ENCODE measurements around the gene SHOC2. TPM values are rescaled to one million over a fixed set of nuclear protein-coding genes. Genes with fewer than 3 reads are reported as not detected.

SHOC2 gene
- total RNA-seq, 4 donors from 2014 or later = 57.3 to 125 (median 73.4) TPM

GRCh38 chr10:110964681-110965080, 45.3 kb downstream of the SHOC2 start:
- in situ Hi-C loops (cut with MboI; ENCODE audit: low pct_ligation_motif_present in 1 of 4, low pct_unique_long_range_greater_than_20kb in 1 of 4, low sequenced_read_pairs in 3 of 4) (no loop called here), intact Hi-C loops (cut with DNase I; ENCODE audit: low total_unique reads) (no loop called here)
- Histone ChIP-seq H3K36me3 (no peaks in the 10 kb centered on the region), H3K27ac (no peak overlapping the region), H3K4me1 (peaks cover 0 to 36% (median 10%) of the 10 kb centered on the region in 4 donors), H3K4me3 (no peak overlapping the region), H3K9me3 (no peaks in the 10 kb centered on the region), H3K27me3 (no peaks in the 10 kb centered on the region)
- 93% methylated on average over 5 of the region's 5 CpGs for WGBS, 2 donors (ENCODE audit: low coverage in 1 of 2)
- TF ChIP-seq EP300 (IDR thresholded peaks at IDR 0.05; ENCODE audit: low read depth) (no peak), POLR2A (IDR thresholded peaks at IDR 0.05) (no peak), POLR2AphosphoS5 (IDR thresholded peaks at IDR 0.05) (no peak), CTCF (IDR thresholded peaks at IDR 0.05) (no peak)
- no peak for DNase-seq

- DNase-seq = no peak
- Histone ChIP-seq H3K36me3 (no peaks in the 10 kb centered on the region), H3K4me1 (peaks cover 0 to 34% (median 10%) of the 10 kb centered on the region in 4 donors), H3K9me3 (no peaks in the 10 kb centered on the region), H3K4me3 (no peak overlapping the region), H3K27ac (no peak overlapping the region), H3K27me3 (no peaks in the 10 kb centered on the region)
- in situ Hi-C loops (cut with MboI; ENCODE audit: low pct_ligation_motif_present in 1 of 4, low pct_unique_long_range_greater_than_20kb in 1 of 4, low sequenced_read_pairs in 3 of 4) = no loop called here
- intact Hi-C loops (cut with DNase I; ENCODE audit: low total_unique reads) = no loop called here
- TF ChIP-seq POLR2AphosphoS5 (IDR thresholded peaks at IDR 0.05) (no peak), CTCF (IDR thresholded peaks at IDR 0.05) (no peak), EP300 (IDR thresholded peaks at IDR 0.05; ENCODE audit: low read depth) (no peak), POLR2A (IDR thresholded peaks at IDR 0.05) (no peak)
These were observed 45.8 kb downstream of the SHOC2 start for GRCh38 chr10:110965216-110965615.

GRCh38 chr10:110966146-110966545, 46.7 kb downstream of the SHOC2 start:
- no peak for TF ChIP-seq CTCF (IDR thresholded peaks at IDR 0.05)
- TF ChIP-seq POLR2AphosphoS5 (IDR thresholded peaks at IDR 0.05) = no peak
- no peak for TF ChIP-seq EP300 (IDR thresholded peaks at IDR 0.05; ENCODE audit: low read depth)
- no peak for TF ChIP-seq POLR2A (IDR thresholded peaks at IDR 0.05)
- Histone ChIP-seq H3K36me3 (no peaks in the 10 kb centered on the region), H3K9me3 (no peaks in the 10 kb centered on the region), H3K27ac (no peak overlapping the region), H3K27me3 (no peaks in the 10 kb centered on the region), H3K4me3 (no peak overlapping the region), H3K4me1 (peaks cover 0 to 38% (median 10%) of the 10 kb centered on the region in 4 donors)
- in situ Hi-C loops (cut with MboI; ENCODE audit: low pct_ligation_motif_present in 1 of 4, low pct_unique_long_range_greater_than_20kb in 1 of 4, low sequenced_read_pairs in 3 of 4) (no loop called here), intact Hi-C loops (cut with DNase I; ENCODE audit: low total_unique reads) (no loop called here)
- no peak for DNase-seq
- 79 to 92% methylated on average over 1 of the region's 1 CpG for WGBS, 2 donors (ENCODE audit: low coverage in 1 of 2)

- Histone ChIP-seq H3K4me1 (peaks cover 0 to 35% (median 9%) of the 10 kb centered on the region in 4 donors), H3K9me3 (no peaks in the 10 kb centered on the region), H3K4me3 (no peak overlapping the region), H3K27ac (no peak overlapping the region), H3K27me3 (no peaks in the 10 kb centered on the region), H3K36me3 (no peaks in the 10 kb centered on the region)
- intact Hi-C loops (cut with DNase I; ENCODE audit: low total_unique reads) (no loop called here), in situ Hi-C loops (cut with MboI; ENCODE audit: low pct_ligation_motif_present in 1 of 4, low pct_unique_long_range_greater_than_20kb in 1 of 4, low sequenced_read_pairs in 3 of 4) (no loop called here)
- DNase-seq = no peak
- TF ChIP-seq POLR2AphosphoS5 (IDR thresholded peaks at IDR 0.05) = no peak
- no peak for TF ChIP-seq POLR2A (IDR thresholded peaks at IDR 0.05)
- TF ChIP-seq EP300 (IDR thresholded peaks at IDR 0.05; ENCODE audit: low read depth) = no peak
- TF ChIP-seq CTCF (IDR thresholded peaks at IDR 0.05) = no peak
- 75 to 85% methylated on average over 3 of the region's 3 CpGs for WGBS, 2 donors (ENCODE audit: low coverage in 1 of 2)
These were observed 47.7 kb downstream of the SHOC2 start for GRCh38 chr10:110967009-110967630.

Measured in transverse colon (tissue), 4 donors.